HepG2 (cell line): ENCODE measurements around the gene CREB1. TPM values are rescaled to one million over a fixed set of nuclear protein-coding genes. Genes with fewer than 3 reads are reported as not detected.

Experiments
- HOXA7 ChIP-seq: sonication (generic); formaldehyde crosslinking; IDR thresholded peaks from 2 replicates; pipeline ENCODE4 v1.8.1; 2022; ENCODE audit warnings: mild to moderate bottlenecking, missing genetic modification reagents, moderate library complexity
- IRF2 ChIP-seq: IDR thresholded peaks from 2 replicates; pipeline ENCODE4 v1.6.1; 2018; ENCODE audit warnings: missing genetic modification reagents, missing compliant biosample characterization
- NONO ChIP-seq, 2 experiments: fragments of 450-650 bp in 1 of 2; sonication (generic) in 1 of 2; formaldehyde crosslinking in 1 of 2; IDR thresholded peaks in 1 of 2; conservative IDR thresholded peaks in 1 of 2; 2 replicates each; pipeline versions ENCODE4 v1.6.1 to v1.8.0; 2017 to 2022; ENCODE audit warnings: mild to moderate bottlenecking in 1 of 2, missing genetic modification reagents in 1 of 2, moderate library complexity in 1 of 2
- POLR2A ChIP-seq, 2 experiments: IDR thresholded peaks; 2 replicates each; pipeline ENCODE4 v1.6.1; 2011; ENCODE audit warnings: low read depth in 2 of 2, low read length in 2 of 2, mild to moderate bottlenecking in 1 of 2, moderate library complexity in 1 of 2; ENCODE audit not compliant: insufficient read depth in 1 of 2
- ZBTB40 ChIP-seq, 2 experiments: fragments of 450-650 bp in 1 of 2; sonication (generic) in 1 of 2; formaldehyde crosslinking in 1 of 2; IDR thresholded peaks; 2 replicates each; pipeline versions ENCODE4 v1.6.1 to v1.8.0; 2016 to 2022; ENCODE audit warnings: antibody characterized with exemption in 1 of 2, mild to moderate bottlenecking in 1 of 2, missing genetic modification reagents in 1 of 2
- ZNF691 ChIP-seq: sonication (generic); formaldehyde crosslinking; IDR thresholded peaks from 2 replicates; pipeline ENCODE4 v1.4.0; 2020; ENCODE audit warnings: missing genetic modification reagents, low read depth, mild to moderate bottlenecking, borderline replicate concordance
- ZNF776 ChIP-seq: sonication (generic); formaldehyde crosslinking; IDR thresholded peaks from 2 replicates; pipeline ENCODE4 v1.4.0; 2020; ENCODE audit warnings: mild to moderate bottlenecking, missing genetic modification reagents
- polyA plus RNA-seq, 8 experiments: library from polyadenylated mRNA; depleted of rRNA in 3 of 8; stranded (reverse) in 7 of 8; unstranded in 1 of 8; fragments of >200 nt; fragmentation: Illumina TruSeq in 4 of 8; extraction: Trizol in 4 of 8; gene quantifications; 2 replicates each; pipeline versions ENCODE4 v1.2.1 to v1.2.3, GENCODE V29; 2011 to 2016; ENCODE audit warnings: low read depth in 4 of 8, missing spikeins in 1 of 8, mixed read lengths in 1 of 8; ENCODE audit not compliant: insufficient read depth in 1 of 8
- total RNA-seq, 5 experiments: library from RNA; depleted of rRNA; stranded (reverse); fragments of >200 nt; fragmentation: Illumina TruSeq; extraction: Trizol; gene quantifications; 2 replicates each; pipeline ENCODE4 v1.2.3, GENCODE V29; 2016; ENCODE audit warnings: low read depth in 1 of 5
- TF ChIP-seq, protein P1 (sequence below): sonication (generic); formaldehyde crosslinking; IDR thresholded peaks from 2 replicates; pipeline ENCODE4 v1.5.1; 2020; ENCODE audit warnings: mild to moderate bottlenecking, moderate library complexity, missing genetic modification reagents
- TF ChIP-seq, protein P2 (sequence below): sonication (generic); formaldehyde crosslinking; IDR thresholded peaks from 2 replicates; pipeline ENCODE4 v1.5.1; 2020; ENCODE audit warnings: missing genetic modification reagents, mild to moderate bottlenecking, borderline replicate concordance
- TF ChIP-seq, protein P3 (sequence below): fragments of 450-650 bp; IDR thresholded peaks from 2 replicates; pipeline ENCODE4 v1.6.1; 2017; ENCODE audit warnings: mild to moderate bottlenecking

Gene CREB1
- total and polyA plus RNA-seq, 2 of the 13 experiments (the other 11 are each of a cell fraction or from before 2014, with no cell fraction given) = 51.8 to 51.9 TPM

GRCh38 chr2:207625014-207625907, 95.5 kb downstream of the CREB1 start, which contains the start of gene METTL21A (continued):
- no peak for TF ChIP-seq ZBTB40 (IDR thresholded peaks at IDR 0.05)
- TF ChIP-seq ZBTB40 (CRISPR knock-in tag; IDR thresholded peaks at IDR 0.05) = peak; percentile 21; the same call in 1 of the 2 replicates
- TF ChIP-seq, protein P1, sequence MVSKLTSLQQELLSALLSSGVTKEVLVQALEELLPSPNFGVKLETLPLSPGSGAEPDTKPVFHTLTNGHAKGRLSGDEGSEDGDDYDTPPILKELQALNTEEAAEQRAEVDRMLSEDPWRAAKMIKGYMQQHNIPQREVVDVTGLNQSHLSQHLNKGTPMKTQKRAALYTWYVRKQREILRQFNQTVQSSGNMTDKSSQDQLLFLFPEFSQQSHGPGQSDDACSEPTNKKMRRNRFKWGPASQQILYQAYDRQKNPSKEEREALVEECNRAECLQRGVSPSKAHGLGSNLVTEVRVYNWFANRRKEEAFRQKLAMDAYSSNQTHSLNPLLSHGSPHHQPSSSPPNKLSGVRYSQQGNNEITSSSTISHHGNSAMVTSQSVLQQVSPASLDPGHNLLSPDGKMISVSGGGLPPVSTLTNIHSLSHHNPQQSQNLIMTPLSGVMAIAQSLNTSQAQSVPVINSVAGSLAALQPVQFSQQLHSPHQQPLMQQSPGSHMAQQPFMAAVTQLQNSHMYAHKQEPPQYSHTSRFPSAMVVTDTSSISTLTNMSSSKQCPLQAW (CRISPR knock-in tag) = peak; percentile 60; the same call in 1 of the 2 replicates
- peak; percentile 83 to 88 for TF ChIP-seq POLR2A (IDR thresholded peaks at IDR 0.05; ENCODE audit: insufficient read depth in 1 of 2, low read depth in 2 of 2, low read length in 2 of 2)
- TF ChIP-seq, protein P2, sequence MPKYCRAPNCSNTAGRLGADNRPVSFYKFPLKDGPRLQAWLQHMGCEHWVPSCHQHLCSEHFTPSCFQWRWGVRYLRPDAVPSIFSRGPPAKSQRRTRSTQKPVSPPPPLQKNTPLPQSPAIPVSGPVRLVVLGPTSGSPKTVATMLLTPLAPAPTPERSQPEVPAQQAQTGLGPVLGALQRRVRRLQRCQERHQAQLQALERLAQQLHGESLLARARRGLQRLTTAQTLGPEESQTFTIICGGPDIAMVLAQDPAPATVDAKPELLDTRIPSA (CRISPR knock-in tag) = no peak; the same call in 1 of the 2 replicates
- TF ChIP-seq ZNF776 (CRISPR knock-in tag) = peak; percentile 91; the same call in 1 of the 2 replicates
- TF ChIP-seq ZNF691 (CRISPR knock-in tag) = no peak
- TF ChIP-seq HOXA7 (CRISPR knock-in tag) = no peak
- TF ChIP-seq, protein P3, sequence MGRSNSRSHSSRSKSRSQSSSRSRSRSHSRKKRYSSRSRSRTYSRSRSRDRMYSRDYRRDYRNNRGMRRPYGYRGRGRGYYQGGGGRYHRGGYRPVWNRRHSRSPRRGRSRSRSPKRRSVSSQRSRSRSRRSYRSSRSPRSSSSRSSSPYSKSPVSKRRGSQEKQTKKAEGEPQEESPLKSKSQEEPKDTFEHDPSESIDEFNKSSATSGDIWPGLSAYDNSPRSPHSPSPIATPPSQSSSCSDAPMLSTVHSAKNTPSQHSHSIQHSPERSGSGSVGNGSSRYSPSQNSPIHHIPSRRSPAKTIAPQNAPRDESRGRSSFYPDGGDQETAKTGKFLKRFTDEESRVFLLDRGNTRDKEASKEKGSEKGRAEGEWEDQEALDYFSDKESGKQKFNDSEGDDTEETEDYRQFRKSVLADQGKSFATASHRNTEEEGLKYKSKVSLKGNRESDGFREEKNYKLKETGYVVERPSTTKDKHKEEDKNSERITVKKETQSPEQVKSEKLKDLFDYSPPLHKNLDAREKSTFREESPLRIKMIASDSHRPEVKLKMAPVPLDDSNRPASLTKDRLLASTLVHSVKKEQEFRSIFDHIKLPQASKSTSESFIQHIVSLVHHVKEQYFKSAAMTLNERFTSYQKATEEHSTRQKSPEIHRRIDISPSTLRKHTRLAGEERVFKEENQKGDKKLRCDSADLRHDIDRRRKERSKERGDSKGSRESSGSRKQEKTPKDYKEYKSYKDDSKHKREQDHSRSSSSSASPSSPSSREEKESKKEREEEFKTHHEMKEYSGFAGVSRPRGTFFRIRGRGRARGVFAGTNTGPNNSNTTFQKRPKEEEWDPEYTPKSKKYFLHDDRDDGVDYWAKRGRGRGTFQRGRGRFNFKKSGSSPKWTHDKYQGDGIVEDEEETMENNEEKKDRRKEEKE = no peak
- peak; percentile 92 for TF ChIP-seq IRF2 (CRISPR knock-in tag)
- TF ChIP-seq NONO (IDR thresholded peaks at IDR 0.05) = no peak
- peak; percentile 66; the same call in 1 of the 2 replicates for TF ChIP-seq NONO (CRISPR knock-in tag; conservative IDR thresholded peaks at IDR 0.05)
